GM11168 (cell line): ENCODE results near the gene STRIP2.

Source experiments
- in situ Hi-C: fragments of 300-500 bp; cut with MboI; formaldehyde crosslinking; loops from one replicate; pipeline ENCODE4 v1.12.0; 2022; ENCODE audit warnings: low sequenced_read_pairs; ENCODE audit not compliant: unreplicated experiment

STRIP2 gene

DNA sequence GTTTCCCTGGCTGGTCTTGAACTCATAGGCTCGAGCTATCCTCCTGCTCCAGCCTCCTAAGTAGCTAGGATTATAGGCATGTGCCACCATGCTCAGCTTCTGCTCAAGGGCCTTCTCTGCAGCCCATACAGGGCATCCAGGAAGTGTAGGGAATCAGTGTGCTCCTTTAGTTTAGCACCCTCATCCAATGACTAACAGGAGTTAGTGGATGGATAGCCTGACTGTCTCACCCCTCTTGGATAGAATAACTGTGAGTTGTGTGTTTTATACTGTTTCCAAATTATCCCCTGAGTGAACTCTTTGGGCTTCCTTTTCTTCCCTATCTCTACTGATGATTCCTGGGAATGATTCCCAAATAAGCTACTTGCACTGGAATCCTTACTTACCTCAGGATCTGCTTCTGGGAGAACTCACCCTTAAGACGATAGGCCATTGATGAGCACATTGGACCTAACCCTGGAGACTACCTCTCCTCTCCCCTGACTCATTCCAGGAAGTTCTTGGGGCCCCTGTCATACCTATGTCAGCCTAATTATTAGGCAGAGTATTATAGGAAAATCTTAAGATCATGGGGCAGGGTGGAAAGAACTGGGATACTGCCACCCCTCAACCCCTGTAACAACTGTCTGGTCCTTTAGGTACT, 18.5 kb downstream of the STRIP2 start:
- in situ Hi-C loops: loop anchor here (25.0 kb wide), 1 partner anchor 90 kb away; no protein-coding TSS in a partner anchor

DNA sequence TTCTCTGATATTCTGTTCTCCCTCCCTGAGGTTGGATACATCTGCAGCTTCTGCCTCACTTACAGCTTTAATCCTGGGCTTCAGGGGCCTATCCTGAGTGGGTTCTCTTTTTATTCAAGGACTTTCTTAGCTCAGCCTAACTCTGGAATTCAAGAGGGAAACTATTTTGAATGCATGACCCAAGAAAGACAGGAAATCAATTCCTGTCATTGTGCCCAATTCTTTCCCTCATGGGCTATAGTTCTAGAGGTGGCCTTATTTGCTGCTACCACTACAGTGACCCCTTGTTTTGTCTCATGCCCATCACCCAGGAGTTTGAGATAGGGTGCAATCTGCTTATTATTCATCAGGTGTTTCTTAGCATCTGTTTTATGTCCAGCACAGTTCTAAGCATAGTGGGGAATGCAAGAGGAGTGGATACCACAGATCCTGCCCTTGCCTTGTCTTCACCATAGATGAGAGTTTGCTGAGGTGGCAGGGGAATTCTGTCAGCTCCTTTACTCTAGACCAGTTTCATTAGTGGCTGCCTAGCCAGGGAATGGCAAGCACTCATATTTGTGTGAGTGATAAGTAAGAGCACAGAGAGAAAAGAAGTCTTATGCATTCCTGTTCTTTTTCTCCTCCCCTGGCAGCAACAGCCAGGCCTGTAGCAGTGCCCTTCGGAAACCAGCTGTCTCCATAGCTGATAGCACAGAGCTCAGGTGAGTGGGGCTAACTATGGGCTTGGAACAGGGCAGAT, 19.4 kb downstream of the STRIP2 start:
- in situ Hi-C loops: loop anchor here (25.0 kb wide), 1 partner anchor 91 kb away; no protein-coding TSS in a partner anchor

DNA sequence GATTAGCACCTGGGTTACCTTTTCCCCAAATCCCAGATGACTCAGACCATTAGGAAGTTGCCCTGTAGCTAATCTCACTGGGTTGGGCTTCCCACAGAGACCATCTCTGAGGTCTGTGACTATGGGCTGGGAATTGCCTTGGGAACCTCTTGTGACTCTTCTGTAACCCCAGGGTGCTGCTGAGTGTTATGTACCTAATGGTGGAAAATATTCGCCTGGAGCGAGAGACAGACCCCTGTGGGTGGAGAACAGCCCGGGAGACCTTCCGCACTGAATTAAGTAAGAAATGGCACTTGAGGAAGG, 20.0 kb downstream of the STRIP2 start:
- in situ Hi-C loops: loop anchor here (25.0 kb wide), 1 partner anchor 92 kb away; no protein-coding TSS in a partner anchor

DNA sequence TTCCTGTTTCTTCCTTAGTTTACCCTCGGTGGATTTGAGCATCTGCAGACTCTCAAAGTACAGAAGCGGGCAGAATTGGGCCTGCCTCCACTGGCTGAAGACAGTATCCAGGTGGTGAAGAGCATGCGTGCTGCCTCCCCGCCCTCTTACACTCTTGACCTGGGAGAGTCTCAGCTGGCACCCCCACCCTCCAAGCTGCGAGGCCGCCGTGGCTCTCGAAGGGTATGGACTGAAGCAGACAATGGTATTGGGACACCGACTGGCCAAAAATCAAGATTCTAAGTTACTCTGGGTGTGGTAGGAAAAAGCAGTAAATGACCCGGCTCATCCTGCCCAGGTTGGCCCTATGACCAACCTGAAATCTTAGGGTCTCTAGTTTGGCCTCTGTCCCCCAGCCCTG, 22.2 kb downstream of the STRIP2 start:
- in situ Hi-C loops: loop anchor here (25.0 kb wide), 1 partner anchor 94 kb away; no protein-coding TSS in a partner anchor

DNA sequence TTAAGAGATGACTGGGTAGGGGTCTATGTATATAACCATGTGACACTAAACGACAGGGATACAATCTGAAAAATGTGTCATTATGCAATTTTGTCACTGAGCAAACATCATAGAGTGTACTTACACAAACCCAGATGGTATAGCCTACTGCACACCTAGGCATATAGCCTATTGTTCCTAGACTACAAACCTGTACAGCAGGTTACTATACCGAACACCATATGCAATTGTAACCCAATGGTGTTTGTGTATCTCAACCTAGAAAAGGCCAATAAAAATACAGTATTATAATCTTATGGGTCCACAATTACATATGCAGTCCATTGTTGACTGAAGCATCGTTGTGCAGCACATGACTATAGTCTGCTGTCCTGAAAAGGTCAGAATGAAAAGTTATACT, 22.9 kb downstream of the STRIP2 start:
- in situ Hi-C loops: loop anchor here (25.0 kb wide), 1 partner anchor 95 kb away; no protein-coding TSS in a partner anchor

DNA sequence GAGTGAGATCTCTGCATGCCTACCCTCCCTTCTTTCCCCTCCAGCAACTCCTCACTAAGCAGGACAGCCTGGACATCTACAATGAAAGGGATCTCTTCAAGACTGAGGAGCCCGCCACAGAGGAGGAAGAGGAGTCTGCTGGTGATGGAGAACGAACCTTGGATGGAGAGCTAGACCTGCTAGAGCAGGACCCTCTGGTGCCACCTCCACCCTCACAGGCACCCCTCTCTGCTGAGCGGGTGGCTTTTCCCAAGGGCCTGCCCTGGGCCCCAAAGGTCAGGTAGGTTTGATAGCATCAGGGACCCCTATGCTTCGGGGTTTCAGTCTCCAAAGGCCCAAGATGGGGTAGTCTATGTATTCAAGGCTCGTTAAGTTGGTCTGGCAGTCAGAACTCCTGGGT, 23.9 kb downstream of the STRIP2 start:
- in situ Hi-C loops: loop anchor here (25.0 kb wide), 1 partner anchor 96 kb away; no protein-coding TSS in a partner anchor

DNA sequence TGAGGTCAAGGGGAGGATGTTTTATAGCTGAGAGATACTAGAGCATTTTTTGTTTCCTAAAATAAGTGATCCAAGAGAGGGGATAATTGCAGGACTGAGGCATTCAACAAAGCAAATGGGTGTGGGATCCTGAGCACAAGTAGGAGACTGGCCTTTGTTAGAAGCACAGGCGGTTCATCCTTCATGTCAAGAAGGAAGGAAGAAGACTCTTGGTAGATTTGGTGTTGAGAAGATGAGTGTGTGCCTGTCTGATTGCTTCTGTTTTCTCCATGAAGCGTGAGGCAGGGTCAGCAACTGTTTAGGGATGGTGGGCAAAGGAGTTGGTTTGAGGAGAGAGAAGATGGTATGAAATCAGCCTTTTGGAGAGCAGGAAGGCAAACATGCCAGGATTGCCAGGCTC, 27.6 kb downstream of the STRIP2 start:
- in situ Hi-C loops: loop anchor here (25.0 kb wide), 1 partner anchor 100 kb away; no protein-coding TSS in a partner anchor

DNA sequence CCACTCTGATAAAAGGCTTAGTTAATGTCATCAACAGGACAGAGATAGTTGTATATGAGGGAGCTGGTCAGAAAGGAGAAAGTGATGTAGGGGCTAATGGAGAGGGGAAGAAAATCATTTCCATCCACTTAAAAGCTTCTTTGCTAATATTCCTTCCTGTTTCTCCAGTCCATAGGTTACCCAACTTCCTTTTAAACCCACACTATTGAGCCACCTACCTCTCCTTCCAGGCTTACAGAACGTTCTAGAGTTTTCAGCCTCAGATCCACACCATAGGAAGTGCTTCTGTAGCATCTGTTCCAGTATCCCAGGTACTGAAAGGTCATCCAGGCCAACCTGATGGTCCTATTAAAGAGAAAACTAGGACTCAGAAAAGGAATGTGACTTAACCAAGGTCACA, 28.2 kb downstream of the STRIP2 start:
- in situ Hi-C loops: loop anchor here (25.0 kb wide), 1 partner anchor 100 kb away; no protein-coding TSS in a partner anchor

DNA sequence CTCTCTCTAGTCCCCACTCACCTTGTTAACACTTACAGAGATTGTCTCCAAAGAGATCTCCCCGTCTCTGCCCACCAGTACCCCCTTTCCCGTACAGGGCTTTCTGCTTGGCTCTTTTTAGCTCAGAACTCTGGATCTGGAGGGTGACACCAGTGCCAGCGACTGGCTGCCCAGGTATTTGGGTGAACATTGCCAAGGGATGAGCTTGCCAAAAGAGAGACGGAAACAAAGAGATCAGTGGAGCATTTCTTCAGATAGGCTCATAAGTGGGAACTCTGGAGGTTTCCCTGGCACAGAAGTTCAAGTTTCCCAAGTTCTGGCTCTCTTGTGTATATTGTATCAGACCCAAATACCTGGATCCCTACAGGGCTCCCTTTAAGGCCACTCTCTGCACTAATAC, 30.0 kb downstream of the STRIP2 start:
- in situ Hi-C loops: loop anchor here (25.0 kb wide), 1 partner anchor 102 kb away; no protein-coding TSS in a partner anchor

DNA sequence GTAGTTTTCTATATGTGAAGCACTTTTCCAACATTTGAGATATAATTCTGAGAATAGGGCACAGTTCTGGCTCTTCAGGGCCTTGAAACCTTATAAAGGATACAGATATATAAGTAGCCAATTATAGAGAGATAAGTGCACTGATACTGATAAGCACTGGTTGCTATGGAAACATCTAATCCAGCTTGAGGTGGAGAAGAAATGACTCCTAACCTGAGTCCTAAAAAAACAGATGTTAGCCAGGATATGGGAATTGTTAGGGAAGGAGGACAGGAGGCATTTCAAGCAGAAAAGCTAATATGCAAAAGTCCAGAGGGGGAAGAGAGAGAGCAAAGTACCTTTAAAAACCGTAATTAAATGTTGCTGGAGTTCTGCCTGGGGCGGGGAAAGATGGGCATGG, 30.8 kb downstream of the STRIP2 start:
- in situ Hi-C loops: loop anchor here (25.0 kb wide), 1 partner anchor 103 kb away; no protein-coding TSS in a partner anchor

DNA sequence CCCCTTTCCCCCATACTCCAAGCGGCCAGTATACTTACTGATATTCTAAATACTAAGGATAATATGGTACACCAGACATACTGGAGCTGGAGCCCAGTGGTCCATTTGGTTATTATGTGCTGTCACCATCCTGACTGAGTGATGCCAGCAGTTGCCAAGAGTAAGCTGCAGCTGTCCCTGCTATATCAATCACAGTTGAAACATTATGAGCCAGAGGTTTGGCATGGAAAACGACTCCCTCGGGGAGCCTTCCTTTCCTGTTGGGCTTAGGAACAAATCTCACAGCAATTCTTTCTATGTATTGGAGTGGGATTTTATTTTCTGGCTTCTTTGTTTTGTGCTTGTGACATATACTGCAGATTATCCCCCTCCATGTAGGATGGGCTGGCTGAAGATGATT, 32.6 kb downstream of the STRIP2 start:
- in situ Hi-C loops: loop anchor here (25.0 kb wide), 1 partner anchor 104 kb away; no protein-coding TSS in a partner anchor

DNA sequence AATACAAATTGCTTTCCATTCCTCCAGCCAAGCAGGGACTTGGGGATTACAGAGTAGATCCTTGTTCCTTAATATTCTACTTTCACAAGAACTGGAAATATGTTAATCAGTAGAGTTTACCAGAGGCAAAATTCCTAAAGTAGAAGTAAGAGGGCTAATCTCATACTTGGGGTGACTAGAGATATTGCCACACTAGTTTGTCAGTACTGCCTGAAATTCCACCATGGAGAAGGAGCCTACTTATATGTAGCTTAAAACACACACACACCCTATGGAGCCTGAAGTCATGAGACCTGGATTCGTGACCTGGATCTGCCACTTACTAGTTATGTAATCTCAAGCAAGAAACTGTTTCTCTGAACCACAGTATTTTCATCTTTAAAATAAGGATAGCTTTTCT, 33.9 kb downstream of the STRIP2 start:
- in situ Hi-C loops: loop anchor here (25.0 kb wide), 1 partner anchor 106 kb away; no protein-coding TSS in a partner anchor

DNA sequence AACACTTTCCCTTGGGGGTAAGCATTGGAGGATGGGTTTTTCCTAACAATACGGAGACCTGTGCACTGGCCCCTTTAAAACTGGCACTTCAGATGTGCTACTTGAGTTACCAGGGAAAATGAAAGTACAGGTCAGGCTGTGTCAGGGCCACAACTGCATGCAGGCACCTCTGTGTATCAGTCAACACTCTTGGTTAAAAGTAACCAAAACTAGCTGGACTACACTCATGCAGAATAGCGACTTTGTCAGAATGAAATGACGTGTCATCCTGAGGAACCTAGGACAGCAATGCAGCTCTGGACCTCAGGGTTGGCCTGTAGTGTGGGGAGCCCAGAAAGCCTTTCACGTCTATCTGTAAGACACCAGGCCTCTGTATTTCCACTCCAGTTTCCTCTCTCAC, 34.3 kb downstream of the STRIP2 start:
- in situ Hi-C loops: loop anchor here (25.0 kb wide), 1 partner anchor 106 kb away; no protein-coding TSS in a partner anchor

DNA sequence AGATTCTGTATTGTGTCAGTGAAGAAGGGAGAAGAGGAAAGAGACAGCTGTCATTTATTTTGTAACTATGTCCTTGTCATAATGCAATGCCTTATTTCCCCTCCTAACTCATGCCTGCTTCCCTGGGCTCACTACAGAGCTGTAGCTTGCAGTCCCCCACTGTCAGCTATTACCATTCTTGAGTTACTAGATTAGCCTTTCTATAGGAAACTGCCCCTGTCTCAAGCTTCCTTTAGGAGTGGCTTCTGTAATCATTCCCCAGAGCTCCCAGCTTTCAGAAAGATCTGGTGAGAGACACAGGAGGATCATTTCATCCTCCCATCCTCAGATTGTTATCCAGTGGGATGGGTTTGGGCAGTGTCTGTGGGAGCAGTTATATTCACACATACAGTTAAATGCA, 35.7 kb downstream of the STRIP2 start:
- in situ Hi-C loops: loop anchor here (10.0 to 25.0 kb wide), 2 partner anchors 108 to 245 kb away; partner anchors contain the start of gene AHCYL2

DNA sequence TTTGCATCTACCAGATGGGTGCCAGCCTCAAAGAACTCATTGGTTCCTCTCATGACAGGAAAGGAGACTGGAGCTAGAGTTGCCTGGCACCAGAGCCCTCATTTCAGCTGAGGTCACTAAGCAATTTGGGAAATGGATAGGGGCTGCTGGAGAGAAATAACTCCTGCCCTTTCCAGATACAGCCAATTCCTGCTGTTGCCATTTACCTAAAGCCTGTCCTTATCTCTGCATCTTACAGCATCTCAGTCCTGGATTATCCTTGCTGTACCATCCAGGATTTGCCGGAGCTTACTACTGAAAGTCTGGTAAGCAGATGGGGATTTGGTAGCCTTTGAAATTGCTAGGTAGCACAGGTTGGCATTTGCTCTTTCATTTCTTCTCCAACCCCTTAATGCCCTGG, 36.2 kb downstream of the STRIP2 start:
- in situ Hi-C loops: loop anchor here (10.0 to 25.0 kb wide), 2 partner anchors 108 to 246 kb away; partner anchors contain the start of gene AHCYL2

DNA sequence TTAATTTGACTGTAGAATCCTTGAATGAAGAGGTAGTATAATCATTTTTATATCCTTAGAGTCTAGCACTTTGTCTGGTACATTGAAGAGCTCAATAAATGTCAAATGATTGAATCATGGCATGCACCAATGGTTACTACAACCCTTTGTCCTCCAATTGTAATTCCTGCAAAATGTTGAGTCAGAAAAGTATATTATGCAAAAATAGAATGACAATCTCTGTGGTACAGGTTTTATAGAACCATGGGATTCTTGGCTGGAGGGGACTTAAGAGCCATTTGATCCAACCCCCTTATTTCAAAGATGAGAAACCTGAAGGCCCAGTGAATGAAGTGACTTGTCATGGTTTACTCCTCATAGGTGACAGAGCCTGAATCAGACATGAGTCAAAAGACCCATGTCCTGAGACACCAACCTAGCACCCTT, 37.2 kb downstream of the STRIP2 start:
- in situ Hi-C loops: loop anchor here (10.0 to 25.0 kb wide), 2 partner anchors 109 to 247 kb away; partner anchors contain the start of gene AHCYL2

DNA sequence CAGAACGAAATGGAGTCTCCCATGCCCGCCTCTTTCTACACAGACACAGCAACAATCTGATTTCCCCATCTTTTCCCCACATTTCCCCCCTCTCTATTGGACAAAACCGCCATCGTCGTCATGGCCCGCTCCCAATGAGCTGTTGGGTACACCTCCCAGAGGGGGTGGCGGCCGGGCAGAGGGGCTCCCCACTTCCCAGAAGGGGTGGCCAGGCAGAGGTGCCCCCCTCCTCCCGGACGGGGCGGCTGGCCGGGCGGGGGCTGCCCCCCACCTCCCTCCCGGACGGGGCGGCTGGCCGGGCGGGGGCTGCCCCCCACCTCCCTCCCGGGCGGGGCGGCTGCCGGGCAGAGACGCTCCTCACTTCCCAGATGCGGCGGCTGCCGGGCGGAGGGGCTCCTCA, 41.7 kb downstream of the STRIP2 start:
- in situ Hi-C loops: loop anchor here (10.0 kb wide), 1 partner anchor 251 kb away; the partner anchor contains the start of gene AHCYL2

DNA sequence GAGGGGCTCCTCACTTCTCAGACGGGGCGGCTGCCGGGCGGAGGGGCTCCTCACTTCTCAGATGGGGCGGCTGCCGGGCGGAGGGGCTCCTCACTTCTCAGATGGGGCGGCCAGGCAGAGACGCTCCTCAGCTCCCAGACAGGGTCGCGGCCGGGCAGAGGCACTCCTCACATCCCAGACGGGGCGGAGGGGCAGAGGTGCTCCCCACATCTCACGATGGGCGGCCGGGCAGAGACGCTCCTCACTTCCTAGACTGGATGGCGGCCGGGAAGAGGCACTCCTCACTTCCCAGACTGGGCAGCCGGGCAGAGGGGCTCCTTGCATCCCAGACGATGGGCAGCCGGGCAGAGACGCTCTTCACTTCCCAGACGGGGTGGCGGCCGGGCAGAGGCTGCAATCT, 42.2 kb downstream of the STRIP2 start:
- in situ Hi-C loops: loop anchor here (10.0 kb wide), 1 partner anchor 252 kb away; the partner anchor contains the start of gene AHCYL2

DNA sequence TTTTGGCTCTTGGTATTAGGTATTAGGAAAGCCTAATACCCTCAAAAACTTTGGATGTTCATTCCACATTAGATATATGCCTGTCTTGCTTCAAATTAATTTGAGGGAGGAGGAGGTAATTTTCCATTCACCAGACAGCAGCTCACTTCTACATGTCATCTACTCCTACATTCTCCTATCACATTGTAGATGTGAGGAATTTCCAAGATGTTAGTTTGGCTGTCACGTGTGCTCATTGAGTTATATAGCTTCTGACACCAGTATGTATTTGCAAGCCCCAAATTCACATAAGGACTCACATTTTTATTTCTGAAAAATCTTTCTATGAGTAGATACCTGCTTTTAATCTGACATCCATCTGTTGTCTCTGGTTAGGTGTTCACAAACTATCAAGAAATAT, 45.6 kb downstream of the STRIP2 start:
- in situ Hi-C loops: loop anchor here (10.0 kb wide), 1 partner anchor 255 kb away; the partner anchor contains the start of gene AHCYL2

DNA sequence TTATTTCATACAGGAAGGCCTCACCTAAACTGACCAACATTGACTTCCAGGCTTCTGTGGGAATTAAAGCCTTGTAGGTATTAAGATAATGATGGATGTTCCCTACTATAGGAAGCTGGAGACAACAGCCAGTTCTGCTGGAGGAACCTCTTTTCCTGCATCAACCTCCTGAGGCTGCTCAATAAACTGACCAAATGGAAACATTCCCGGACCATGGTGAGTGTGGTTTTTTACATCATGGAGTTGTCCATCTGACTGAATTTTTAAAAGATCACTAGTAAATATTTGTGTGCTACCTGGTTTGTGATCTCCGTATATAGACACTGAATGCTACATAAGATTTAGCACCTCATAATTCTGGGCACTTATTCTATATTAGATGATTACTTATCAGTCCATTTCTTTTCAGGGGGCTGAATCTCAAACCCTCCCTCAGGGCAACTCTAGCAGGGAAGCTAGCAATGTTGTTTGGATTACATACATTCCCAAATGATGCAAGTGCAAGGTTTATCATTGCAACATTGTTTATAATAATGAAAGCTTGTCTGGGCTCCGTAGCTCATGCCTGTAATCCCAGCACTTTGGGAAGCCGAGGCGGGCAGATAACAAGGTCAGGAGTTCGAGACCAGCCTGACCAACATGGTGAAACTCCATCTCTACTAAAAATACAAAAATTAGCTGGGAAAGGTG, 46.6 kb downstream of the STRIP2 start:
- in situ Hi-C loops: no loop called here
